K562 (cell line): ENCODE results near the gene ATXN1. TPM values are rescaled to one million over a fixed set of nuclear protein-coding genes. Genes with fewer than 3 reads are reported as not detected.
A peak's percentile ranks its signal among the peaks of the same experiment; 100 is the strongest.

Experiments used
- ATF6 ChIP-seq: sonication (generic); formaldehyde crosslinking; IDR thresholded peaks from 2 replicates; pipeline ENCODE4 v1.4.0; 2020; ENCODE audit warnings: mild to moderate bottlenecking, missing genetic modification reagents
- CBFA2T3 ChIP-seq: fragments of 450-650 bp; IDR thresholded peaks from 2 replicates; pipeline ENCODE4 v1.6.1; 2017
- CTCFL ChIP-seq: IDR thresholded peaks from 2 replicates; pipeline ENCODE4 v1.6.1; 2011; ENCODE audit warnings: borderline replicate concordance, low read depth, mild to moderate bottlenecking, moderate library complexity, low read length; ENCODE audit not compliant: insufficient read depth, poor library complexity, severe bottlenecking
- E2F3 ChIP-seq: fragments of 250-450 bp; sonication (Bioruptor Pico); IDR thresholded peaks from 2 replicates; pipeline ENCODE4 v1.4.0; 2020; ENCODE audit warnings: mild to moderate bottlenecking
- FOXO4 ChIP-seq: fragments of 450-650 bp; formaldehyde crosslinking; IDR thresholded peaks from 2 replicates; pipeline ENCODE4 v1.4.0; 2020; ENCODE audit warnings: mild to moderate bottlenecking, moderate library complexity
- GTF2B ChIP-seq: IDR thresholded peaks from 2 replicates; pipeline ENCODE4 v1.6.1; 2011; ENCODE audit not compliant: insufficient read length; ENCODE audit errors: extremely low read depth
- GTF3C2 ChIP-seq: IDR thresholded peaks from 3 replicates; pipeline ENCODE4 v1.6.1; 2011; ENCODE audit warnings: borderline replicate concordance, mild to moderate bottlenecking, moderate library complexity; ENCODE audit not compliant: insufficient read length; ENCODE audit errors: extremely low read depth
- HIVEP1 ChIP-seq: fragments of 250-450 bp; sonication (Bioruptor Pico); IDR thresholded peaks from 2 replicates; pipeline ENCODE4 v1.4.0; 2020; ENCODE audit warnings: mild to moderate bottlenecking
- HNRNPL ChIP-seq: fragments of 200-400 bp; formaldehyde crosslinking; IDR thresholded peaks from 2 replicates; pipeline ENCODE4 v1.6.1; 2017; ENCODE audit warnings: low read depth, mild to moderate bottlenecking, low read length
- IRF1 ChIP-seq: sonication (generic); formaldehyde crosslinking; IDR thresholded peaks from 2 replicates; pipeline ENCODE4 v1.8.0; 2022; ENCODE audit warnings: missing genetic modification reagents, mild to moderate bottlenecking, borderline replicate concordance
- PHF8 ChIP-seq: fragments of 200-600 bp; sonication (generic); IDR thresholded peaks from 2 replicates; pipeline ENCODE4 v1.6.1; 2012; ENCODE audit warnings: mixed run types, mild to moderate bottlenecking, inconsistent platforms, low read length, moderate library complexity, borderline replicate concordance
- SAFB2 ChIP-seq: fragments of 200-400 bp; formaldehyde crosslinking; IDR thresholded peaks from 2 replicates; pipeline ENCODE4 v1.6.1; 2018; ENCODE audit warnings: borderline replicate concordance, low read length, low read depth, moderate library complexity; ENCODE audit not compliant: severe bottlenecking
- SIN3B ChIP-seq: fragments of 450-650 bp; IDR thresholded peaks from 2 replicates; pipeline ENCODE4 v1.6.1; 2017; ENCODE audit warnings: low read depth, mild to moderate bottlenecking, moderate library complexity
- WHSC1 ChIP-seq: IDR thresholded peaks from one replicate; pipeline ENCODE4 v1.6.1; 2012; ENCODE audit warnings: low read length, control low read depth, inconsistent platforms
- ZNF384 ChIP-seq: IDR thresholded peaks from 2 replicates; pipeline ENCODE4 v1.6.1; 2012; ENCODE audit warnings: low read depth, low read length, improper control_type of control experiment
- polyA plus RNA-seq, 8 experiments: library from polyadenylated mRNA; depleted of rRNA in 4 of 8; stranded (reverse) in 5 of 8; unstranded in 3 of 8; fragments of >200 nt; fragmentation: Nextera tagmentation in 2 of 8; fragmentation: Illumina TruSeq in 1 of 8; extraction: Ambion mirVana in 2 of 8; extraction: Trizol in 1 of 8; gene quantifications; 2 replicates each; pipeline versions ENCODE4 v1.2.1 to v1.2.3, GENCODE V29; 2011 to 2014; ENCODE audit warnings: inconsistent platforms in 1 of 8, missing spikeins in 1 of 8
- total RNA-seq, 7 experiments: library from RNA; depleted of rRNA in 6 of 7; stranded (reverse); fragments of >200 nt in 6 of 7; fragmentation: Illumina TruSeq in 2 of 7; extraction: Trizol in 2 of 7; gene quantifications; 2 replicates each; pipeline versions ENCODE4 v1.2.1 to v1.2.3, GENCODE V29; 2011 to 2021; ENCODE audit warnings: low replicate concordance in 1 of 7

ATXN1 gene
- total and polyA plus RNA-seq, 9 of the 15 experiments (the other 6 are each of a cell fraction or from before 2014, with no cell fraction given), result under 0.01 to 1.2 (median 0.58) TPM

- no peak for TF ChIP-seq CTCFL
- TF ChIP-seq GTF2B, result no peak
- no peak for TF ChIP-seq HNRNPL
- no peak for TF ChIP-seq HIVEP1 (CRISPR knock-in tag)
- TF ChIP-seq GTF3C2, result no peak
- peak; percentile 46; the same call in 1 of the 2 replicates for TF ChIP-seq ZNF384
- TF ChIP-seq SAFB2, result no peak
- no peak for TF ChIP-seq IRF1 (CRISPR knock-in tag)
- no peak for TF ChIP-seq SIN3B
- TF ChIP-seq PHF8, result no peak
- no peak for TF ChIP-seq WHSC1
- TF ChIP-seq E2F3, result no peak
- TF ChIP-seq ATF6 (CRISPR knock-in tag), result no peak
- TF ChIP-seq CBFA2T3, result peak; percentile 39; the same call in 1 of the 2 replicates
- TF ChIP-seq FOXO4 (CRISPR knock-in tag), result no peak
Measured at GRCh38 chr6:16277101-16277981, 483.9 kb downstream of the ATXN1 start (continued).
